NT2/D1 (cell line): Measurements from ENCODE around the gene NCOA3.
A peak's percentile ranks its signal among the peaks of the same experiment; 100 is the strongest.

Experiments
- DNase-seq: peaks from one replicate; pipeline ENCODE4 v3.0.0-alpha.2; 2011; ENCODE audit warnings: low read depth, low spot score
- H3K27me3 ChIP-seq: 2 replicates; pipeline ENCODE4 v1.6.0; 2011; ENCODE audit warnings: mild to moderate bottlenecking; ENCODE audit not compliant: insufficient read length, insufficient read depth
- H3K36me3 ChIP-seq: 2 replicates; pipeline ENCODE4 v1.6.1; 2011; ENCODE audit warnings: mild to moderate bottlenecking, low read length, mixed read lengths; ENCODE audit not compliant: insufficient read depth, insufficient read length
- H3K4me1 ChIP-seq: 2 replicates; pipeline ENCODE4 v1.5.1; 2011; ENCODE audit not compliant: insufficient read depth, insufficient read length
- H3K4me3 ChIP-seq: 2 replicates; pipeline ENCODE4 v1.5.1; 2011; ENCODE audit warnings: low read depth; ENCODE audit not compliant: insufficient read length
- H3K9ac ChIP-seq: 2 replicates; pipeline ENCODE4 v1.6.0; 2011; ENCODE audit warnings: low read depth; ENCODE audit not compliant: insufficient read length
- H3K9me3 ChIP-seq: 2 replicates; pipeline ENCODE4 v1.5.1; 2011; ENCODE audit warnings: mild to moderate bottlenecking, low read length; ENCODE audit not compliant: insufficient read depth
- SUZ12 ChIP-seq: IDR thresholded peaks from 2 replicates; pipeline ENCODE4 v1.6.1; 2011; ENCODE audit not compliant: insufficient read length, insufficient read depth; ENCODE audit errors: extremely low read depth
- YY1 ChIP-seq: IDR thresholded peaks from 2 replicates; pipeline ENCODE4 v1.6.1; 2011; ENCODE audit not compliant: insufficient read length, insufficient read depth
- ZNF274 ChIP-seq: IDR thresholded peaks from 2 replicates; pipeline ENCODE4 v1.6.1; 2011; ENCODE audit warnings: mild to moderate bottlenecking, low read depth, low read length

NCOA3 gene

GRCh38 chr20:47515843-47516242 is 14.2 kb downstream of the NCOA3 start:
- H3K4me1 ChIP-seq = no peaks in the 10 kb centered on the region
- no peak for DNase-seq
- H3K36me3 ChIP-seq = peaks cover 8% of the 10 kb centered on the region
- H3K9me3 ChIP-seq = peaks cover 14% of the 10 kb centered on the region
- TF ChIP-seq YY1 = no peak
- TF ChIP-seq SUZ12 = no peak
- TF ChIP-seq ZNF274 = no peak
- peak overlapping the region; percentile 38 for H3K9ac ChIP-seq
- H3K27me3 ChIP-seq = no peaks in the 10 kb centered on the region
- no peak overlapping the region for H3K4me3 ChIP-seq

GRCh38 chr20:47521059-47521808 is 19.5 kb downstream of the NCOA3 start:
- no peak overlapping the region for H3K4me3 ChIP-seq
- no peak for DNase-seq
- no peaks in the 10 kb centered on the region for H3K4me1 ChIP-seq
- no peak overlapping the region for H3K9ac ChIP-seq
- H3K27me3 ChIP-seq = no peaks in the 10 kb centered on the region
- peaks cover 53% of the 10 kb centered on the region for H3K9me3 ChIP-seq
- TF ChIP-seq YY1 (no peak), ZNF274 (no peak), SUZ12 (no peak)
- H3K36me3 ChIP-seq = peaks cover 19% of the 10 kb centered on the region

- no peak for DNase-seq
- no peak overlapping the region for H3K9ac ChIP-seq
- H3K9me3 ChIP-seq = peaks cover 65% of the 10 kb centered on the region
- no peaks in the 10 kb centered on the region for H3K4me1 ChIP-seq
- no peak overlapping the region for H3K4me3 ChIP-seq
- TF ChIP-seq YY1 (no peak), SUZ12 (no peak), ZNF274 (no peak)
- H3K27me3 ChIP-seq = no peaks in the 10 kb centered on the region
- H3K36me3 ChIP-seq = peaks cover 19% of the 10 kb centered on the region
Measured at GRCh38 chr20:47524015-47524784, 22.5 kb downstream of the NCOA3 start.

DNA sequence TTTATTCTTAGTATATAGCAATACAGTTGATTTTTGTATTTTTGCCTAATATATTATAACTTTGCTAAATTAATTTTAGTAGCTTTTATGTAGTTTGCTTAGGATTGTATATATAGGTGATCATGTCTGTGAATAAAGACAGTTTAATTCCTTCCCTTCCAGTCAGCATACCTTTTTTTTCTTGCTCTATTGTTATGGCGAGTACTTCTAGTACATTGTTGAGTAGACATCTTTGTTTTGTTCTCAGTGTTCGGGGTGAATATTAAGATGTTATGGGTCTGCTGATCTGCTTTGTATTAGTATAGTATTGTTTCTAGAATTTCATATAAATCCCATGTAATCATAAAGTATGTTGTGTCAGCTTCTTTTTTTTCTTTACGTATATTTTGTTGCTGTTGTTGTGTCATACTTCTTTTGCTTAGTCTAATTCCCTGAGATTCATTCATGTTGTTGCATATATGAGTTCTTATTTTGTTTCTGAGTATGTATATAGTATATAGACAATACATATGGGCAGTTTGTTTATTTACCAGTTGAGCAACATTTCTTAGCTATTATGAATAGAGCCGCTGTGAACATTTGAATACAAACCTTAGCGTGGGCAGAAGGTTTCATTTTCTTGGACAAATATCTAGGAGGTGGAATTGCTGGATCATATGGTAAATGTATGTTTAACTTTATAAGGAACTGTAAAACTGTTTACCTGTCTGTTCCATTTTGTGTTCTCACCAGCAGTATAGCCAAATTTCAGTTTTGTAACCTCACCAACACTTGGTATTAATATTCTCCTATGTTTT is 25.5 kb downstream of the NCOA3 start:
- TF ChIP-seq YY1 (no peak), SUZ12 (no peak), ZNF274 (no peak)

DNA sequence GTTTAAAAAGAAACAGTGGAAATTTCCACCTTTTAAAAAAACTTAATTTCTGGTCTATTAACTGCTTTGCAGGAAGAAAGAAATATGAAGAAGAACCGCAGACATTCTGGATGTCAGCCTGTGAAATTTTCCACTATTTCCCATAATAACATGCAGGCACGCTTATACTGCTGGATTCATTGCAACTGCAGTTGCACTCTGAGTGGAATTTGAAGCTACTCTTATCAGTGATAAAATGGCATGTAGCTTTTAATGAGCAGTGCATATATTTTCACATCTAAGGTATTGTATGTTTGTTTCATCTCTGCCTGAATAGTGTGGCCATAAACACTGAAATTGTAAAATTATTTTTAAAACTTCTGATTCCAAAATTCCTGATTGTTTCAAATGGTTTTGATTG is 28.2 kb downstream of the NCOA3 start:
- Histone ChIP-seq H3K36me3 (no peaks in the 10 kb centered on the region), H3K27me3 (no peaks in the 10 kb centered on the region), H3K9ac (no peak overlapping the region), H3K4me1 (no peaks in the 10 kb centered on the region), H3K9me3 (peaks cover 14% of the 10 kb centered on the region), H3K4me3 (no peak overlapping the region)
- TF ChIP-seq SUZ12 = no peak
- no peak for TF ChIP-seq ZNF274
- TF ChIP-seq YY1 = no peak
- DNase-seq = no peak

More for the DNA sequence above, 25.5 kb downstream of the NCOA3 start:
- Histone ChIP-seq H3K9ac (no peak overlapping the region), H3K4me3 (no peak overlapping the region), H3K27me3 (no peaks in the 10 kb centered on the region), H3K4me1 (no peaks in the 10 kb centered on the region), H3K36me3 (no peaks in the 10 kb centered on the region), H3K9me3 (peaks cover 39% of the 10 kb centered on the region)
- DNase-seq = no peak

DNA sequence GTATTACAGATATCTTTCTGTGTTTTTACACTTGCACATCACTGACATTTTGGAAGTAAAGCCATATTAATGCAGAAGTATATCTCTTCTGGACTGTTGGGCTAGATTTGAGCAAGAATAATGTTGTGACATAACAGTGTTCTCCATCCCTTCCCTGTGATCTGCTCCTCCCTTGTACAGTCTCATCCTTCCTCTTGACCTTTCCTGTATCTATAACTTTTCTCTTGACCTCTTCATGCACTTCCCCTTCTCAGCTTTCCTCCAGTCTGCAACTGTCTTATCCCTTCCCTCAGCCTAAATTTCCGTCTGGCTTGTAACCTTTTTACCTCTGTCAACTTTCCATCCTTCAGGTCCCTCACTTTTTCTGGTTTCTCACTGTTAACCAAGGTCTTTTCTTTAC is 29.8 kb downstream of the NCOA3 start:
- Histone ChIP-seq H3K4me3 (no peak overlapping the region), H3K9ac (no peak overlapping the region), H3K4me1 (no peaks in the 10 kb centered on the region), H3K27me3 (no peaks in the 10 kb centered on the region), H3K36me3 (no peaks in the 10 kb centered on the region), H3K9me3 (peaks cover 11% of the 10 kb centered on the region)
- DNase-seq = no peak
- TF ChIP-seq ZNF274 (no peak), YY1 (no peak), SUZ12 (no peak)

GRCh38 chr20:47532002-47532401 is 30.3 kb downstream of the NCOA3 start:
- no peak for TF ChIP-seq ZNF274

More at GRCh38 chr20:47532002-47532401, 30.3 kb downstream of the NCOA3 start:
- H3K27me3 ChIP-seq = no peaks in the 10 kb centered on the region
- H3K4me3 ChIP-seq = no peak overlapping the region
- H3K4me1 ChIP-seq = no peaks in the 10 kb centered on the region
- no peak for DNase-seq
- peaks cover 6% of the 10 kb centered on the region for H3K9me3 ChIP-seq
- H3K9ac ChIP-seq = no peak overlapping the region
- no peaks in the 10 kb centered on the region for H3K36me3 ChIP-seq
